RPMI7951 (cell line): ENCODE results near the gene CANT1. TPM values are rescaled to one million over a fixed set of nuclear protein-coding genes. Genes with fewer than 3 reads are reported as not detected.
A peak's percentile ranks its signal among the peaks of the same experiment; 100 is the strongest.
"Not testable (repeated sequence)": the region's sequence is repeated elsewhere in the genome, so short reads cannot be mapped to it uniquely, and the experiment has no call there.

Experiments
- DNase-seq: peaks from one replicate; pipeline ENCODE4 v3.0.0-alpha.2; 2012; ENCODE audit warnings: low read depth
- total RNA-seq: library from RNA; depleted of rRNA; stranded (reverse); fragments of >200 nt; shearing (Covaris generic); gene quantifications from 2 replicates; pipeline ENCODE4 v1.2.3, GENCODE V29; 2014

Gene CANT1
- total RNA-seq, 1 experiment from 2014 or later, result 39.2 TPM

DNA sequence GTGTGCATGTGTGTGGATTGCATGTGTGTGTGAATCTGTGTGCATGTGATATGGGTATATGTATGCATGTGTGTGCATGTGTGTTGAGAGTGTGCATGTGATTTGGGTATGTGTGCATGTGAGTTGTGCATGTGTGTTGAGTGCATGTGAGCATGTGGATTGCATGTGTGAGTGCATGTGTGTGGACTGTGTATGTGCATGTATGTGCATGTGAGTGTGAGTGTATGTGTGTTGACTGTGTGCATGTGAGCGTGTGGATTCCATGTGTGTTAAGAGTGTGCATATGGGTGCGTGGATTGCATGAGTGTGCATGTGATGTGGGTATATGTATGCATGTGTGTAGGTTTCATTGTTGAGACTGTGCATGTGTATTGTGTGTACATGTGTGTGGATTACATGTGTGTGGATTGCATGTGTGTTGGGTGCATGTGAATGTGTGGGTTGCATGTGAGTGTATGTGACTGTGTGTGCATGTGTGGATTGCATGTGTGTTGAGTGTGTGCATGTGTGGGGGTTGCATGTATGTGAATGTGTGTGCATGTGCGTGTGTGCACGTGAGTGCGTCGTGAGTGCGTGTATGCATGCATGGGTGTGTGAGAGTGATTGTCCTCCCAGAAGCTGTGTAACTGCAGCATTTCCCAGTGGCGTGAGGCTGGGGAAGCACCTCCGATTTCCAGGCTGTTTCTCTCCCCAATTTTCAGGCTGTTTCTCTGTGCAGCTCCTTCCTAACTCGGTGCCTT, 33.8 kb upstream of the CANT1 start:
- no peak for DNase-seq

DNA sequence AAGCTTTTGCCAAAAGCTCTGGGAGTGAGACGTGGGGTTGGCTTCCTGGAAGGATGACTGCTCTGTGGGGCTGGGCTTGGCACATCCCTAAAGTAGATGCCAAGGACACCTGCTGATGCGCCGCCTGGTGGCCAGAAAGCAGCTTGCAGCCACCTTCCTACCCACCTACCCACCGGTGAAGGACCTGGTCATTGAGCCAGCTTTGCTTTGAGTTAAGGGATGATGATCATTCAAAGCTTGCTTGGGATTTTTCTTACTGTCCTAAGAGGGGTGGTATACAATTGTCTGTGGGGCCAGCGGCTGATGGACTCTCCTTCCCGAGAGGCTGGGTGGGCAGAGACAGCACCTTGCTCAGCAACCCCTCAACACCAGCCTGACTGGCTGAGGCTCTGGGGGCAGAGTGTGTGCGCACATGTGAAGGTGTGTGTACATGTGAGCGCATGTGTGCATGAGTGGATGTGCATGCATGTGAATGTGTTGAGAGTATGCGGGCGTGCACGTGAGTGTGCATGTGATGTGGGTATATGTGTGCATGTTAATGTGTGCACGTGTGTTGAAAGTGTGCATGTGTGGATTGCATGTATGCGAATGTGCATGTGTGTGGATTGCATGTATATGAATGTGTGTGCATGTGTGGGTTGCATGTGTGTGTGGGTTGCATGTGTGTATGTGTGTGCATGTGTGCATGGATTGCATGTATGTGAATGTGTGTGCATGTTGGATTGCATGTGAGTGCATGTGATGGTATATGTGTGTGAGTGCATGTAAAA, 33.0 kb upstream of the CANT1 start:
- DNase-seq, result peak; percentile 58

DNA sequence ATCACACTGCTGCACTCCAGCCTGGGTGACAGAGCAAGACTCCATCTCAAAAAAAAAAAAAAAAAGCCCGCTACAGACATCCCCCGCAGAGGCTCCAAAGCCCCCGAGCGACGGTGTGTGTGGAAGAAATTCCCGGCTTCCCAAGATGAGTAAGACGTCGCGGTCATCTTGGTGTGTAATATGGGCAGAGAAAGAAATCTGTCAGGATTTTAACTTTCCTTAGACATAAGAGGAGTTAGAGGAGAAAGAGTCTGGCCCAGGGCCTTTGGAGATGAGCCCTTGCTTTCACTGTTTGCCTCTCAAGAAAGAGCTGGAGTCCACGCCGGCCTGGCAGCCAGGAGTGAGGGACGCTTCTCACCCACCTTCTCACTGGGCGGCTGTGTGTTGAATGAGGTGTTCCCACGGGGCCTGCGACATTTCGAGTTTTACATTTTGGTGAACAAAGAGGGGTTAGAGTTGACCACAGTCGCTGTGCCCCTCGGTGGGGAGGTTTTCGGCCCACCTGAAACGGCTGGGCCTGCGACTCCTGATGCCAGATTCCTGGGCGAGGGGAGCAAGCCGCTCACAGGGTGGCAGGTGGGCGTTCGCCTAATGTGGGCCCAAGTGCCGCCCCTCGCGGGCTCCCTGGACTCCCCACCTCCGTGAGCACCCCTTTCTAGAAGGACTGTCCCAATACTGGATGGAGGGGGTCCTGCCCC, 32.3 kb upstream of the CANT1 start:
- peak; percentile 80 for DNase-seq

DNA sequence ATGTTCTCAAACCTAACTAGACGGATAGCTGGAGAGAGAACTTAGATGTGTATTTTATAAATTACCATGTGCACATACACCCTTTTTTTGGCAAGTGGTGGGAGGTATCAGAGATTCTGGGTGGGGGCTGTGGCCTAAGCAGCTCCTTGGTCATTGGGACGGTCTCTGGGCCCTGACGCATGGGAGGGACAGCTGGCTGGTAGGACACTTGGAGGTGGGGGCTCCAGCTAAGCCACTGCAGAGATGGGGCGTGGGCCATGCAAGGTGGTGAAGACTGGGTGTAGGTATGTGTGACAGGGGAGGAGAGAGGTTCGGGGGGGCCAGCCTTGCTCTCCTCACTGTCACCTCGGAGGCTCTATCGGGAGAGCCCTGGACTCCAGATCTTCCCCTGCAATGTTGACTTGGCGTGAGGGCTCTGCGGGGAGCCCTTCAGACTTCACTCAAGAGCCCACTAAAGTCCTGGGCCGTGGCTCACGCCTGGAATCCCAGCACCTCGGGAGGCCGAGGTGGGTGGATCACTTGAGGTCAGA, 31.5 kb upstream of the CANT1 start:
- DNase-seq, result no peak

DNA sequence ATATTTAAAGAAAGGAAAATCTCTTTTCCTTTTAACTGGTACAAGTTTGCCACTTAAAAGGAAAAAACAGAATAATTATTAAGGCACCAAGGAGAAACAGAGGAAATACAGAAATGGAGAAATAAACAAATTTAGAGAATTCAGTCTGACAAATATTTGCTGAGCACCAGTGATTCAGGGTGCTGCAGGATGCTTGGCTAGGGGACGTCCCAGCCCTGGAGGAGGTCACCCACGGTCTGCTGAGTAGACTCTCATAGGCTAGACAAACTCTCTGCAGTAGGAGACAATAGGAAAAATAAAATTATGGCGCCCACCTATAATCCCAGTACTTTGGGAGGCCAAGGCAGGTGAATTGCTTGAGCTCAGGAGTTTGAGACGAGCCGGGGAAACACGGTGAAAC, 30.3 kb upstream of the CANT1 start:
- DNase-seq, result no peak

DNA sequence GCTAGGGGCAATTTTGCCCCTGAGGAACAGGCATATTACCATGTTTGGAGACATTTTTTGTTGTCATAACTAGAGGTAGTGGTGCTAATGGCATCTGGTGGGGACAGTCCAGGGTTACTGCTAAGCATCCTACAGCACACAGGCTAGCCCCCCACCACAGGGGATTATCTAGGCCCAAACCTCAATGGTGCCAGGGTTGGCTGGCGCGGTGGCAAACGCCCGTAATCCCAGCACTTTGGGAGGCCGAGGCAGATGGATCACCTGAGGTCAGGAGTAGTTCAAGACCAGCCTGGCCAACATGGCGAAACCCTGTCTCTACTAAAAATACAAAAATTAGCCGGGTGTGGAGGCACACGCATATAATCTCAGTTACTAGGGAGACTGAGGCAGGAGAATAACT, 29.6 kb upstream of the CANT1 start:
- DNase-seq, result no peak

DNA sequence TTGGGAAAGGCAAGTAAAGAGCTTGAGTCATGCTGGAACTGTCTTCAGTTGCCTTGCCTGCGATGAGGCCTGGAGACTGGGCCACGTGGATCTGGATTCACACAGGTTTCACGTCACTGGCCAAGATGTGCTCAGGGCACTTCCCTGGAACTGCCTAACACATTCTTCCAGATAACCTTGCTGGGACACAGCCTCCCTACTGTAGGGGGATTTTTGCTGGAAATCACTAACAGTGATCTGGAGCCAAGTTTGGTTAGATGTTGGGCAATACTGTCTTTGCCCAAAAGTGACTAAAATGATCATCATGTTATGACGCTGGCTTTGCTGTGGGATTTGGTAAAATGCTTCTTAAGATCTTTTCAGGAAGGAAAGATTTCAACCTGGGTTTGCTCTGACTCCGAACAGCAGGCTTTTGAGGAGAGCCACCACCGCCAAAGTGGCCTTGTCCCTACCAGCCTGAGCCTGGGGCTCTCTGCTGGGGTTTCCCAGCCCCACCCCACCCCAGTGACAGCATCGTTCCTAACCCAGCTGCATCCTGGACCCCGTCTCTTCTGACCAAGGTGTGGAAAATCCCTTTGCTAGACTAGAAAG, 29.1 kb upstream of the CANT1 start:
- peak; percentile 97 for DNase-seq

DNA sequence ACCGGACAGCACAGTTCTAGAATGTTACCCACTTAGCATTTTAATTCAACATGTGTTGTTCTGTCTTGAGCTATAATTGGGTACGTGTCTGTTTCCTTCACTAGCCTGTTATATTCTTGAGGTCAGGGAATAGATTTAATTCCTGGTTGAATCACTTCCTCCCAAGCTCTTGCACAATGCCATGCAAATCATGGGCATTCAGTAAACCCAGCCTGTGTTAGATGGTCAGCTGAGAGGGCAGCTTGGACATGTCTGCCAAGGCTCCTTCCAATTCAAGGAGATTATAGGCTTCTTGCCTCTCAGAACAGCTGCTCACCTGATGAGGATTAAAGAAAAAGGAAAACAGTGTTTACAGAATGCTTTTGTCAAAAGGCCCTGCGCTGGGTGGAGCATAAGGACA, 27.0 kb upstream of the CANT1 start:
- peak; percentile 93 for DNase-seq

DNA sequence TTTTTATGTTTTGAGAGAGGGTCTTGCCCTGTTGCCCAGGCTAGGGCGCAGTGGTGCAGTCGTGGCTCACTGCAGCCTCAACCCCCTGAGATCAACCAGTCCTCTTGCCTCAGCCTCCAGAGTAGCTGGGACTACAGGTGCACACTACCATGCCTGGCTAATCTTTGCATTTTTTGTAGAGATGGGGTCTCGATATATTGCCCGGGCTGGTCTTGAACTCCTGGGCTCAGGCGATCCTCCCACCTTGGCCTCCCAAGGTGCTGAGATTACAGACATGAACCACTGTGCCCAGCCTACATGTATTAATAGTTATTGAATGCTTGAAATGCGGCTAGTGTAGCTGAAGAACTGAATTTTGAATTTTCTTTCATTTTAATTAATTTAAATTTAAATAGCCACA, 26.6 kb upstream of the CANT1 start:
- DNase-seq, result no peak

DNA sequence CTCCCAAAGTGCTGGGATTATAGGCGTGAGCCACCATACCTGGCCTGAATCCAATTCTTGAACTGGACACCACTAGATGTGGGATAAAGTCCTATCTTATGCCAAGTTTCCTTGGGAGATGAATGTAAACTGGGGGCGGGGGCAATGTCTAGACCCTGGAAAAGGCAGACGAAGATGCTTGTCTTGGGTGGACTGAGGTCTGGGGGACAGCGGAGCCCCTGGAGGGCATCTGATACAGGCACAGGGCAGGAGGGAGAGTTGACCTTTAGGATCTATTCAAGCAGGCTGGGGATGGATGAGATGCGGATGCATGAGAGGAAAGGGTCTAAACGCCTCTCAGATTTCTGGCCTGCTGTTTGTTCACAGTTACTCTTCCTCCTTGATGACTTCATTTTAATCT, 26.1 kb upstream of the CANT1 start:
- no peak for DNase-seq

DNA sequence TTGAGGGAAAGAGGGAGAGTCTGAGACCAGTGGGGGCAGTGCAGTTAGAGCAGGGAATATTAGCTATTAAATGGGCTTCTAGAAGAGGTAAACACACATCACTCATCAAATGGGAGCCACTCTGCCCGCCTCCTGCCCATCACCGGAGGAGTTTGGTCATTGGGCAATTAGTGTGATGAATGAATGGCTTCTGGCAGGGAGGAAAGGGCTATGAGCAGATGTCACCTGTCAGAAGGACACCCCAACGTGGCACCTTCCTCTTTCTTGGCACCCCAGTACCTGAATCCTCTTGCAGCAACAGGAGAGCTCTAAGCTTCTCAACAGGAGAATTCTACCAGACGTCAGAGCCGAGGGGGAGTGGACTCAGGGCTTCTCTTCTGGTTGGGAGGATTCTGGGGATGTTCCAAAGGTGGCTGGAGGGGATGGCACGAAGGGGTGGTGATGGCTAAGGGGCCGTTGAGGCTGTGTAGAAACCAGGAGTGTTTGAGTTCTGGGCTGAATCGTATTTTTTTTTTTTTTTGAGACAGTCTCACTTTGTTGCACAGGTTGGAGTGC, 25.4 kb upstream of the CANT1 start:
- no peak for DNase-seq

DNA sequence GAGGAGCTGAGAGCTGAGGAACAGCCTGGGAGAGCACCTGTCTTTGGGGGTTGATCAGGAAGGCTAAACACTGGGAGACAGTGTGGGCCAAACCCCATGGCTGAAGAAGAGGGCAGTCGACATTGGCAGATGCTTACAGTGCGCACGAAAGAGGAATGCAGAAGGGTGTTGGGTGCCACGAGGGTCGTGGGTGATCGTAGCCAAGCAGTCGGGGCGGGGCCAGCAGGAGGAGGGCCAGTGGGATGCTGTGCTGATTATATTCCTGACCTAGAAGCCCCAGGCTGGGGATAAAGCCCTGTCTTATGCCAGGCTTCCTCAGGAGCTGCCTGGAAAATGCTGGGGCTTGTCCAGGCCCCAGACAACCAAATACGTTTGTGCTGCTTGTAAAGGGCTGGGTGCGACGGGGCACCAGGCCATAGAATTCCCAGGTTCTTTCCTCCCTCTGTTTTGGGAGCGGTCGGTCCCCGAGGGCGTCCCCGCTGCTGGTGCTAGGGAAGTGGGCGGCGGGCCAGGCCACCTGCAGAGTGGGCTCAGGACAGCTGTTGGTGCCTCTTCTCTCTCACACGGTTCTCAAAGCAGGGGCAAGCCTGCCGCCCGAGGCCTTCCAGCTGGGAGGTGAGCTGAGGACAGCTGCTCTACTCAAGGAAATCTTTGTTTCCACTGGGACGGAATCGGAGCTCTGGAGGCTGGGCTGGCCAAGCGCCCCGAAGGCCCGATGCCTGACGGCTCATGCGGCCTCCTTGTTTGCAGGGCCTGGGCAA, 24.4 kb upstream of the CANT1 start:
- DNase-seq, result peak; percentile 97

DNA sequence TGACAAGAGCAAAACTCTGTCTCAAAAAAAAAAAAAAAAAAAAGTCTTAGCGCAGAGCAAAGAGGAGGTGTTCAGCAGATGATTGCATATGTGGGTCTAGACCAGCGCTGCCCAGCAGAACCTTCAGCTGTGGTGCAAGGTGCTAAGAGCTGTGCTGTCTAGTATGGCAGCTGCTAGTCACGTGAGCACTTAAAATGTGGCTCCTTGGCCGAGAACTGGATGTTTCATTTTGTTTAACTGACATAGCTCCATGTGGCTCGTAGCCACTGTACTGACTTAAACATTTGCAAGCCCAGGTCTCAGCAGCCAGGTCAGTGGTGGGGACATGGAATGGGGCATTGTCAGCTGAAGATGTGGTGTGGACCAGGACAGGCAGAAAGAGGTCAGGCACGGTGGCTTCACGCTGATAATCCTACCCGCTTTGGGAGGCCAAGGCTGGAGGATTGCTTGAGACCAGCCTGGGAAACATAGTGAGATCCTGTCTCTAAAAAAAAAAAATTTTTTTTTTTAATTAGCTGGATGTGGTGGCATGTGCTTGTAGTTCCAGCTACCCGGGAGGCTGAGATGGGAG, 23.6 kb upstream of the CANT1 start:
- DNase-seq, result no peak

DNA sequence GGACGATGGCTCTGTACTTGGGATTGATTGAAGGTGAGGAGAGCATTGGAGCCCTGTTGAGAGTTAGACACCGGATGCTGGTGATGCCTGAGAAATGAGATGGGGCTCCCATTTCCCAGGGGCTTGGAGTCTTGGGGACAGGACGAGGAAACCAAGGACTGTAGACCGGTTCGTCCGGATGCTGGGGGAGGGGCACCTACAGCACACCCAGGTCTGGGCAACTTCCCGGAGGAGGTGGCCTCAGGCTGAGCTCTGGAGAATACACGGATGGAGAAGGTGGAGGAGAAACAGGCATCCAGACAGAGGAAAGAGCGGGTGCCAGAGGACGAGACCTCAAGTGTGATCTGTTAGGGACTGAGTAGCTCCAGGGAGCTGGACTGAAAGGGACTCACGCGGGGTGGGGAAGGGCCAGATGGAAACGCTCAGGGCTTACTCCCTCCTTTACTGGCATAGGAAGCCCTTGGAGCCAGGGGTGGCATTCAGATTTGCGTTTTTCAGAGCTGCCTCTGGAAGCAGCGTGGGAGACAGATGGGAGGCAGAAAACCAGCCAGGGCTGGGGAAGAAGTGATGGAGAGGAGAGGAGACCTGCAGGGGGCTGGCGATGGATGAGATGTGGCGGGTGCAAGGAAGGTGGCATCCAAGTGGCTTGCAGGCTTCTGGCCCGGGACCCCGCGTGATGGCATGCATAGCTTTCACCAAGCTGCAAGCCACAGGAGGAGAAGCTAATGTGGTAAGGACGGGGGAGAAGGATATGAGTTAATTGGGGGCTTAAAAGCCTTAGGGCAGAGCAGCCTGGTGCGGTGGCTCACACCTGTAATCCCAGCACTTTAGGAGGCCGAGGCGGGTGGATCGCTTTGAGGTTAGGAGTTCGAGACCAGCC, 22.7 kb upstream of the CANT1 start:
- DNase-seq, result no peak

DNA sequence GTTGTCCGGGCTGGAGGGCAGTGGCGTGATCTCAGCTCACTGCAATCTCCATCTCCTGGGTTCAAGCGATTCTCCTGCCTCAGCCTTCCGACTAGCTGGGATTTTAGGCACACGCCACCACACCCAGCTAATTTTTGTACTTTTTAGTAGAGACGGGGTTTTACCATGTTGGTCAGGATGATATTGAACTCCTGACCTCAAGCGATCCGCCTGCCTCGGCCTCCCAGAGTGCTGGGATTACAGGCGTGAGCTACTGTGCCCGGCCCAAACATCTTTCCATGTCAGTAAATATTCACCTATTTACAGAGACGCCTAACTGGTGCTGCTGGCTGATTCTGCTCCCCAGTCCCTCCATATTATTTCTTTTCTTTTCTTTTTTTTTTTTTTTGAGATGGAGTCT, 21.1 kb upstream of the CANT1 start:
- DNase-seq, result not testable (repeated sequence)

DNA sequence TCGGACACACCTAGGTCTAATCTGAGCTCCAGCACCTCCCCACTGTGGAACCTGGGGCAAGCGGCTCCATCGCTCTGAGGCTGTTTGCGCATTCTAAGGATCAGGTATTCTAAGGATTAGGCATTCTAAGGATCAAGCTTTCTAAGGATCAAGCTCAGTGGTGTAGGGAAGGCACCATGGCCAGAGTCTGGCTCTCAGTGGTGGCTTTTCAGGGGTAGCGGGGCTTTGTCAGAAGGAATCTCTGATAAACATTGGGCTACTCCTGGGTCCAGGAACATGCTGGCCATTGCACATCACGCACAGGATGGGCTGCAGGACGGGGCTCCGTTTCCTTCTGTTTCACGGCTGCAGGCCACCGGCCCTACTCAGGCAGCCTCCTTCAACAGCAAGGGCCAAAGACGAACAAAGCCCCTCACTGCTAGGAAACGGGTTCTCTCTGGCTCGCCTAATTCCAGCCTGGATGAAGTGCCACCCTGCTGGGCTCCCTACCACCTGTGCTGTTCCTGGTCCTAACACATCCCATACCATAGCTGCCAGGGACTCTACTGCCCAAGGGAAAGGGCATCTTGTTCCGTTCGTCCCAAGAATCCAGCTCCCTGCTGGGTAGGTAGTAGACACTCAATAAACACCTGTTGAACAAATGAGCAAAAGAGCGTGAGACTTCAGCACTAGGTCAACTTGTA, 19.9 kb upstream of the CANT1 start:
- DNase-seq, result no peak

DNA sequence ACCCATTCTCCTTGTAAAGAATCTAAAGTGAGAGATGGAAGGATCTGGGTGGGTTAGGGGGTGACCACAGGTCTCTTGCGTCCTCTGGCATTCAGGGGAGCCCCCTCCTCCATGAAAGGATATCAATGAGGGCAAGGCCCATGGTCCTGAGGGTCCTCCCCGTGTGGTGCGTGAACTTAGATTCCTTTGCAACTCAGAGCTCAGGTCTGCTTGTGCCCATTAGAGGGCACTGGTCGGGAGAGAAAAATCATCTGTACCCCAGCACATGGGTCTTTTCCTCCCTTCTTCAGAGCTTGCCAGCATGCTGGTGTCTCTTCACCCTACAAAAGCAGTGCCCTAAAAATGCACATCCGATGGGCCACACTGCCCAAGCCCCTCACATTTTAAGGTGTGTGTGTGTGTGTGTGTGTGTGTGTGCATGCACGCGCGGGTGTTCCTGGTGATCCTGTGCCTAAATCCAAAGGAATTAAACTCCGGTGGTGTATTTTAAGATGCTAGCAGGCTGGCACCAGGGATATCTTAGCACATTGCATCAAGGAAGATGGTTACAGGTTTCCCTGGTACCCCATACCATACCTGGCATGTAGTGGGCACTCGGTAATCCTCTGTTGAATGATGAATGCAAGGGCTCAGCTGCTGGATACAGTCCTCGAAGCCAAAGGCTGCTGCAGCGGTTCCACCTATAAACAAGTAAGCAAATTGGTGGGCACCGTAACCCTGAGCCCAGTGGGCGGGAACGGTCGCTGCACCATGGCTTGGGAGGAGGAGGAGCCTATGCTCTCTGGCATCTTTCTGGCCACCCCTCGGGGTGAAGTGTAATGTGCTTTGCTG, 19.1 kb upstream of the CANT1 start:
- DNase-seq, result peak; percentile 28

DNA sequence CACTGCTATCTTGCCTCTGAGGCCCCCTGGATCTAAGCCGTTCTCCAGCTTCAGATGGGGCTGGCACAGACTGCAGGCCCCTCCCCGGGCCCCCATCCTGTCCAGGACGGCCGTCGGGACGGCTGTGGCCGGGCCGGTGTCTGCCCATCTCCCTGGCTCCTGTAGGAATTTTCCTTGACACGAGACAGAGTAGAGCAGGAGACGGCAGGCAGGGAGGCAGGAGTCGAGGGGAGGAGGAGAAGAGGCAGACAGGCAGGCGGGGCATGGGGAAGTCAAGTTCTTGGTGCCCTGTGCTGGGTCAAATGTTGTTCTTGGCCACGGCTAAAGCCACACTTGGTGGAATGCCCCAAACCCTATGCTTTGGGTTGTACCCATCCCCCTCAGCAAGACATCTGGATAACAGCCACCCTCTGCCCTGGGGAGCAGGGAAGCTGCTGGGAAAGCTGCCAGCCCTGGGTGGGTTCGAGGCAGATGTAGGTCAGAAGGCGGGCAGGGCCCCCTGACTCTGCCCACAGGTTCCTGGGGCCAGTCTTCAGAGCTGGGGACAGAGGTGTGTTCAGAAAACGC, 18.4 kb upstream of the CANT1 start:
- peak; percentile 93 for DNase-seq
